GM18505 (cell line): ENCODE data around the gene CDH11.

ENCODE experiments used
- ATAC-seq: cut with Tn5 transposase; IDR thresholded peaks from one replicate; pipeline ENCODE4 v1.9.1; 2021; ENCODE audit not compliant: unreplicated experiment
- POLR2A ChIP-seq: IDR thresholded peaks from 4 replicates; pipeline ENCODE4 v1.6.1; 2011; ENCODE audit warnings: borderline replicate concordance; ENCODE audit not compliant: insufficient read depth, insufficient read length; ENCODE audit errors: extremely low read depth

The CDH11 gene

DNA sequence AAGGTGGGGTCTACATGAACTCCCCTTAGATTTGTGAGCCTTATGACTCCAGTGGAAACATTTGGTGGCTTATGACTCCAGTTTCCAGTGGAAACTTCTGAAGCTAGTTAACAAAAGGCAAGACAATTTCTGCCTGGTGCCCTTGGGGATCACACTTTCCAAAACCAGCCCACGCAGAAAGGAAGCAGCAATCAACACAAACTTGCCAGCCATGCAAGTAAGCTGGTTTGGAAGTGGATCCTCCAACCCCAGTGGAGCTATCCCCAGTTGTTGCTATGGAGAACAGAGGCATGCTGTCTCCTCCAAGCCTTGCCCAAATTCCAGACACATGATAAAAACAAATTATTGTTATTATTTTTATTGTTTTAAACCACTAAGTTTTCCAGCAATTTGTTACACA, 130.9 kb downstream of the CDH11 start:
- ATAC-seq: no peak
- no peak for TF ChIP-seq POLR2A

DNA sequence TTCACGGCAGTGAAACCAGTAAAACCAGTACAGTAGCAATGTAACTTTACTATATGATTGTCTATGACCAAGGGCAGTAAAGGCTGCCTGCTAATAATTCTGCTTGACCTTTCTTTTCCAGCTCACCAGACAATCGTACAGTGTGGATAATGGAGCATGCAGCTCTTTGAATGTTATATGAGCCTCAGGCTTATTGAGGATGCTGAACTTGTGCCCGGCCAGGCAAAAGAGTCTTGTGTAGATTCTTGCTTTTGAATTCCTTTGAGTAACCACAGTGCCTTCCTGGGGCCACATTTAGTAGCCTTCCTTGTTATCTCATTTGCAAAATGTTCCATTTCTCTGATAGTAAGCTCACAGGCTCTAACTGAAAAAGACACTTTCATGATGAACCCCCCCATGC, 131.8 kb downstream of the CDH11 start:
- no peak for ATAC-seq
- TF ChIP-seq POLR2A: no peak

DNA sequence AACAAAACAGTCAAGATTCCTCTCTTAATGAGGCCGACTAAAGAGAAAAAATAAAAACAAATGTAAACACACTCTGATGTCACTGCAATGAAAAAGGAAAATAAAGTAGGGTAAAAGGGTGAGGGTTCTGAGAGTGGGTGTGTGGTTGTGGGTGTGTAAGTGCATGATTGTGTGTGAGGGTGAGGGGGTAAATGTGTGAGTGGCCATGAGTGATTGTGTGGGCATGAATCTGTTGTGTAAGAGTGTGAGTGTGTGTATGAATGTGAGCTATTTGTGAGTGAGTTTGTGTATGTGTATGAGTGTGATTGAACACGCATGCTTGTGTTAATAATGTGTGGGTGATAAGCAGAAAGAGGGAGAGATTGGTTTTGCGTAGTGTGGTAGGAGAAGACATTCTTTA, 132.8 kb downstream of the CDH11 start:
- TF ChIP-seq POLR2A: no peak
- ATAC-seq: no peak

DNA sequence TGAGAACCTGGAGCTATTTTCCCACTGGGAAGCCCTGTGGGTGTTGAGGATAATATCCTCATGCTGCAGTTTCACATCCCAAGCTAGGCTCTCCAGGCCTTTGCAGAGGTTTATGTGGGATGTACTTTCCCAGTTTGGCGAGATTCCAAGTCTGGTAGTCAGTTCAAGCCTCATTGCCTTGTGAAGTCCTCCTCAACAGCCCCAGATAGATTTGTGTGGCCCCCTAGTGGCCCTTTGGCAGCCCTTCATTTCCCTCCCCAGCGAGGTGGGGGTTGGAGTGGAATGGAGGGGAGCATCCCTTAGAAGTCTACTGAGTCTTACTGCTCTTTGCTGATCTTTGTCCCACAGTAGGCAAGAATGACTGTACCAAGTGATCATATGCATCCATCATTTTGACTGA, 137.9 kb downstream of the CDH11 start:
- no peak for ATAC-seq
- TF ChIP-seq POLR2A: no peak

DNA sequence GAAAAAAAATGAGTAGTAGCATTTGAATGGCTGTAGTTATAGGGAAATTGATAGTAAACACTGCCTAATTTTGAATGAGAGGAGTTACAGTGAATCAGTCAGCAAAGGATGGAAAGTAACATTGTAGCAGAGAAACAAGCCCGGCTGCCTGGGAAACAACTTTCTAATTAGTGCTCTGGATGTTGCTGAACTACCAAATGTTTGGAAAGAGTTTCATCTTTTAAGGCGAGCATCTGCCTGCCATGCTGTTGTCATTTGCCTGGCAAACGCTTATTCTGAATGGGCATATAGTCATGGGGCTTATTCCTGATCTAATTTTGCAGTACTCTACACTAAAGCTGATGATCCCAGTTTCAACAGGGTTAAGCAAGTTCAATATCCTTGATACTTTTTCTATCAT, 138.6 kb downstream of the CDH11 start:
- TF ChIP-seq POLR2A: no peak
- no peak for ATAC-seq

DNA sequence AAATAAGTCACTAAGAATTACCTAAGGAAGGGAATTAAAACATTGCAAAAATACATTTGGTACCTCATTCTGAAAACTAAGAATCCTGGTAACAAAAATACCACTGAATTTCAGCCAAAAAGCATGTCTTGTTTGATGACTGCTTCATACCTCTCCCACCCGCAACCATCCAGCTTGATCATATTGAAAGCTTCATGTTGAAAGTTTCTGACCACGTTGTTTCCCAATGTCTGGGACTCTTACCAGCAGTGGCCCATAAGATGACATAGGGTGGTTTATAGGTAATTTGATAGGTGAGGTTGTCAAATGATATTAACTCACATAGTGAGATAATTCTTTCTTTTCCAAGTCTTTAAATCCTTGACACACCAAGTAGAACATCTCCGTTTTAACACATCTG, 139.3 kb downstream of the CDH11 start:
- no peak for TF ChIP-seq POLR2A
- ATAC-seq: no peak

DNA sequence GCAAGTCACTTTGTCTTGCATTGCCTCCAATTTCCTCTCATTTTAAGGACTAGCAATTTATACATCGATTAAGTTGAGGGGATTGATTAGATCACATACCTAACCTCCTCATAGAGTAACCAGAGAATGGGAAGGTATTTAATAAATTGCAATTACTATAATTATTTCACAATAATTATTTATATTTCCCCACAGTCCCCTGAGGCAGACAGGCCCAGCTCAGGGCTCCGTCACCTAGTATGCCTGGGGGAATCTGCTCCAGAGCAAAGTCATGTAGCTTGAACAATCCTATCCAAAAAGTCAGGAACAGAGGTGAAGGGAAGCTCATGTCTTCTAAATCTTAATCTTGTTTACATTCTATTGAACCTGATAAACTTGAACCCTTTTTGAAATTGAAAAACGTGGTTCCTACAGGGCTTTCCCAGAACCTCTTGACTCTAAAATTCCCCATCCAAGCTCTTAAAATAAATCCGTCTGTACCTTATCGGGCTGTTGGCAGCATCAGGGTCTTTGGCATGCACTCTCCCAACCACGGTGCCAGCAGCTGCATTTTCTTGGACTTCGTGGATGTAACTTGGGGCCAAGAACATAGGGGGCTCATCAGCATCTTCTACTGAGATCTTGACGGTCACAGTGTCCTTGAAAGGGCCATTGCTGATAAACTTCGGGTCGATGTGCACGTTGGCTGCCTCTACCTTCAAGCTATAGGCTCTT, 140.1 kb downstream of the CDH11 start:
- TF ChIP-seq POLR2A: no peak
- ATAC-seq: no peak

DNA sequence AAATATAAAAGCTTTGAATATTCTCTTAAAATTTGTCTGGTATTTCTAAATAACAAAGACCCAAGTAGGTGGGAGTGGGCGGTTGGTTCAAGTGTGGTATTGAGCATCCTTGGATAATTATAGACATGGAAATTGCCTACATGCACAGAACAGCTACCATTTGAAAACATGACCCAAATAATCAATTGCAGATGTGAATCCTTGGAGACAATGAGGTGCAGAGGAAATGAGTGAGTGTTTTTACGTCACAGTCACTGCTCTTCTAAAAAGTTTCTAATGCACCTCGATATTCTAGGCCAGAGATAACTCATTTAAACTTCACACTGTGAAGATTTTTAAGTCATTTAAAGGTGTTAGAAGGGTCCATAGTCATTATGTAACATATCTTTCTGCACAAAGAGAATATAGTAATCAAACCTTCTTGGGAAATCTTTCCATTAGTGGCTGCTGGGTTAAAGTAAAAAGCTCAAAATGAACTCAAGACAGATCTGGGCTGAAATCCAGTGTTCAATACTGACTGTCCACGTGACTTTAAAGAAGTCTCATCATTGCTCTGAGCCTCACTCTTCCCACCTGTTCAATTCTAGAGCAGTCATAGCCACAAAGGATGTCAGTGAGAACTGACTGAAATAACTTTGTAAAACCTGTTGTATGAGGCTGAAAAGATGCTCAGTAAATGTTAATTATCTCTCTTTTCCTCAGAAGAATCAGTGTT, 144.5 kb downstream of the CDH11 start:
- TF ChIP-seq POLR2A: no peak
- no peak for ATAC-seq

DNA sequence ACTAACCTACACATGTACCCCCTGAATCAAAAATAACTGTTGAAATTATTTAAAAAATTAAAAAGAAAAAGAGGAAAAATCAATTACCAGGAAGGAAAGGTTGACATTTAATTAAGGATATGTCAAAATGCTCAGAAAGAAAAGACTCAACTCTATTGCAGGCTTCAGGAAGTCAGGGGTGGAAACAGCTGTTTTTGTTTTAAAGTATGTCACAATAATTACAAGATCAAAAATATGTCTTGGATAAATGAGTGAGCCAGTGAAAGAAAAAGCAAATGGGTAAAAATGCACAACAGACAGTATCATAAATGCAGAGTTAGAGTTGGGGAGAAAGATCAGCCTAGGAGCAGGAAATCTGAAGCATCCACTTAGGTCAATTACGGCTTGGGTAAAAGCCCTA, 146.0 kb downstream of the CDH11 start:
- TF ChIP-seq POLR2A: no peak
- ATAC-seq: no peak

DNA sequence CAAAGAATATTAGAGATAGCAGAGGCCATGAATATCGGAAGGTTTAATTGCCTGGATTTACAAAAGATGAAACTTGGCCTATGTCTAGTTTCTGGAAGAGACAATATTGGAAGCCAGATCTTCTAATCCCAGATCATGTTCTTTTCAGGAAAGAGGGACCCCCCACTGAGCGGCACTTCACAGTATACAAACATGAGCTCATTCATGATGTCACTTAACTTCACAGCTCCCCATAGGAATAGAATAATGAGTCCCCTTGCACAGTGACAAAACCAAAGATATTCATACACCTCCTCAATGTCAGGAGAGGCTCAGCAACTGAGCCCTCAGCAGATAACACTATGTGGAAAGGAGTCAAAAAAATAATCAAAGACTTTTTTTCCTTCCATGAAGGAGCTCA, 147.5 kb downstream of the CDH11 start:
- no peak for TF ChIP-seq POLR2A
- no peak for ATAC-seq

DNA sequence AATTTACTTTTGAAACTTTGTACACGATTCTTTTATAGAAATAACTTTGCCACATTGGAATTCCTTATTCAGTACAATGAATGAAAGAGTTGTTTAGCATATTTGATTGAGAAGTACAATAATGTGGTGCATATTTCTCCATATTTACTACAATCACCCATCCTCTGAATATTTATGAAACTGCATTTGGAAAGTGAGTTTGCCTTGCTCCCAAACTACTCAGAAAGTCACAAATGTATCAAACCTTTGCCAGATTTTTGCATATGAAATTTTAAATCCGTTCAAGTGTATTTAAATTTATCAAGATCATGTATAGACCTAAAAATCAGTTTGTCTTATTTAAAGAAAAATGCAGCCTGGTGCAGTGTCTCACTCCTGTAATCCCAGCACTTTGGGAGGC, 148.7 kb downstream of the CDH11 start:
- no peak for TF ChIP-seq POLR2A
- ATAC-seq: no peak

DNA sequence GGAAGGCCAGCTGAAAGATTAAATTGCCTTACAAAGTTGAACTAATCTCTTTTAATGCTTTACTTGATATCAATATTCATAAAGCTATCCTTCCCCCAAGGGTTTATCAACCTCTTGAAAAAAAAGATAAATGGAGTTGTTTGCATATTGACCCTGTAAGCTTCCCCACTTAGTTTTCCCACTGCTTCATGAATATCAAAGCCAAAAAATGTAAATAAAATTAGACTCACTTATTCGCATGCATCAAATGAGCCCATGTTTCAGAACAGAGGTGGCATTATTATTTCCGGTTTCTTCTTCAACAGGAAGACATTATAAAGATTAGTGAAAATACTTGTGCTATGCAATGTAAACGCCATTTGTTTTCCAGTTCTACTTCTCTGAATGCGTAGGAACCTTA, 150.7 kb downstream of the CDH11 start:
- ATAC-seq: no peak
- TF ChIP-seq POLR2A: no peak

DNA sequence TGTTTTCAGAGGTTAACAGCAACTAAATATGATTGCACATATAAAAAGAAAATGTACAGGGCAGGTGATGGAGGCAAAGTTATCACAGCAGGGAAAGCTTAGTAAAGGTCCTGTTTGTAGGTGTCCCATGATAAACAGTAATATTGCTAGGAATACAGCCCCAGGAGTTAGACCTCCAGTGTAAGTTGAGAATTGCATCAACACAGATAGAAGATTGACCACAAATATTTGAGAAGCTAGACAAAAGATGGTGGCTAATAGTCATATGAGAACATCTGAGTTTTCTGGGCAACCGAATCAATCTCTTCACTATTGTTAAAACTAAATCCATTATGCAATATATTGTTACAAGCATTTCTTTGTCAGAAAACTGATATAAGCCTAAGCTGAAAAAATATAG, 152.6 kb downstream of the CDH11 start:
- no peak for ATAC-seq
- no peak for TF ChIP-seq POLR2A

DNA sequence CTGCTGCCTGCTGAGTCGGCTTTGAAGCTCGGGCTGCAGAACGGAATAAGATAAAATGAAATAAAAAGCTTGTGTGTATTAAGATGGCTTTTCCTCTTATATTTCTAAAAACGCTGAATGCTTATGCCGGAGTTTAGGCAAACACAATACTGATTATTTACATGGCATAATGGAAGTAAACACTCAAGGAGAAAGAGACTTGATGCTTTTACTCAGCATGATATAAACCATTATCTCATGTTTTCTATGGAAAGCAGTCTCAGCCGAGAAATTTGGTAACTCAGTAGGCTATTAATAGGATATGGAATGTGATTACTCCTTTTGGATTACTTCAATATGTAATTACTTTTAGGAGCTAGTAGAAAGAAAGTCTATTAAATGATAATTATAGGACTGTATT, 153.3 kb downstream of the CDH11 start:
- no peak for ATAC-seq
- no peak for TF ChIP-seq POLR2A
